ENCODE results near the gene CD209. TPM values are rescaled to one million over a fixed set of nuclear protein-coding genes. Genes with fewer than 3 reads are reported as not detected.

CD209 gene
- total RNA-seq, 2 experiments from 2014 or later = not detected

DNA sequence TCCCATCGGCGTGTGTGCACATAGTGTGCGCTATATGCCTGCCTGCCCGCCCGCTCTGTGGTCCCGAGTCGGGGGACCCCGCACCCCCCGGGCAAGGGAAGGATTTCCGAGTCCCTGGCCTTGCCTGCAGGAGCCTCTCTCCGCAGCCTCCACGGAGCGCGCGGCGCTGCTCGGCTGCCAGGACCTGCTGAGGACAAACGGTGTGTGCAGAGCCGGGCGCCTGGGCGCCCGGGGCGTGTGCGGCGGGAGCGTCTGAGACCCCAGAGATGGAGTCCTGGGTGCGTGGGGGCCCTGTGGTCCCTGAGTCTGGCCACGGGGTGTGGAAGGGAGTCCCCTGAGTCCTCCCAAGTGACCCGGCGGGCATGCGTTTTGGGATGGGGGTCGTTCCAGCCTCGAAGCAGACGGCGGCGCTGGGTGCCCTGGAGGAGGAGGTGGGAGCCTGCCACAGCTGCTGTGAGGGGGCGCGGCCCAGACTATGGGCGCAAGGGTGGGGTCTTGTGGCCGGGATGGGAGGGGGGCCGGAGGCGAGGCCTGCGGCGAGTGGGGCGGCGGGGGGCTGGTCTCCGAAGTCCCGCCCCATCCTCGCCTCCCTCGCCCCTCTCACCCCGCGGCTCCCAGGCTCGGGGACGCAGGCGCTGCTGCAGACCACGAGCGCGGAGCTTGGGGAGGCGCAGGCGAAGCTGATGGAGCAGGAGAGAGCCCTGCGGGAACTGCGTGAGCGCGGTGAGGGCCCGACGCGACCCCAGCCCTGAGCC lies 41.0 kb upstream of the CD209 start:
- Histone ChIP-seq H3K4me1 (ENCODE audit: insufficient read depth, low read length, poor library complexity, severe bottlenecking) (no peaks in the 10 kb centered on the region), H3K36me3 (ENCODE audit: insufficient read depth, low read length) (no peaks in the 10 kb centered on the region), H2AFZ (ENCODE audit: low read length) (no peak overlapping the region), H3K79me2 (ENCODE audit: insufficient read depth, low read depth, low read length) (no peaks in the 10 kb centered on the region), H3K9me3 (ENCODE audit: low read length) (no peaks in the 10 kb centered on the region), H4K20me1 (ENCODE audit: insufficient read depth, low read length) (no peaks in the 10 kb centered on the region), H3K9me2 (ENCODE audit: insufficient read depth, low read length) (no peaks in the 10 kb centered on the region), H3K27ac (ENCODE audit: low read depth, low read length, poor library complexity, severe bottlenecking) (no peak overlapping the region), H3K4me2 (ENCODE audit: low read length) (no peak overlapping the region), H3K4me3 (ENCODE audit: low read depth, low read length, poor library complexity, severe bottlenecking) (no peak overlapping the region)
- intact Hi-C loops (cut with micrococcal nuclease; ENCODE audit: unreplicated experiment) = no loop called here
- TF ChIP-seq, protein P1, sequence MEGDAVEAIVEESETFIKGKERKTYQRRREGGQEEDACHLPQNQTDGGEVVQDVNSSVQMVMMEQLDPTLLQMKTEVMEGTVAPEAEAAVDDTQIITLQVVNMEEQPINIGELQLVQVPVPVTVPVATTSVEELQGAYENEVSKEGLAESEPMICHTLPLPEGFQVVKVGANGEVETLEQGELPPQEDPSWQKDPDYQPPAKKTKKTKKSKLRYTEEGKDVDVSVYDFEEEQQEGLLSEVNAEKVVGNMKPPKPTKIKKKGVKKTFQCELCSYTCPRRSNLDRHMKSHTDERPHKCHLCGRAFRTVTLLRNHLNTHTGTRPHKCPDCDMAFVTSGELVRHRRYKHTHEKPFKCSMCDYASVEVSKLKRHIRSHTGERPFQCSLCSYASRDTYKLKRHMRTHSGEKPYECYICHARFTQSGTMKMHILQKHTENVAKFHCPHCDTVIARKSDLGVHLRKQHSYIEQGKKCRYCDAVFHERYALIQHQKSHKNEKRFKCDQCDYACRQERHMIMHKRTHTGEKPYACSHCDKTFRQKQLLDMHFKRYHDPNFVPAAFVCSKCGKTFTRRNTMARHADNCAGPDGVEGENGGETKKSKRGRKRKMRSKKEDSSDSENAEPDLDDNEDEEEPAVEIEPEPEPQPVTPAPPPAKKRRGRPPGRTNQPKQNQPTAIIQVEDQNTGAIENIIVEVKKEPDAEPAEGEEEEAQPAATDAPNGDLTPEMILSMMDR (conservative IDR thresholded peaks at IDR 0.05; ENCODE audit: low read length) = no peak
- no peak for TF ChIP-seq EZH2phosphoT487 (IDR thresholded peaks at IDR 0.05; ENCODE audit: borderline replicate concordance, low read depth, low read length)
- POLR2A ChIA-PET = no interaction called here
- no peak for DNase-seq (ENCODE audit: low spot score)
- no TSS peak for BruUV-seq (replicated peaks)
- CTCF ChIA-PET (ENCODE audit: unreplicated experiment) = no interaction called here

DNA sequence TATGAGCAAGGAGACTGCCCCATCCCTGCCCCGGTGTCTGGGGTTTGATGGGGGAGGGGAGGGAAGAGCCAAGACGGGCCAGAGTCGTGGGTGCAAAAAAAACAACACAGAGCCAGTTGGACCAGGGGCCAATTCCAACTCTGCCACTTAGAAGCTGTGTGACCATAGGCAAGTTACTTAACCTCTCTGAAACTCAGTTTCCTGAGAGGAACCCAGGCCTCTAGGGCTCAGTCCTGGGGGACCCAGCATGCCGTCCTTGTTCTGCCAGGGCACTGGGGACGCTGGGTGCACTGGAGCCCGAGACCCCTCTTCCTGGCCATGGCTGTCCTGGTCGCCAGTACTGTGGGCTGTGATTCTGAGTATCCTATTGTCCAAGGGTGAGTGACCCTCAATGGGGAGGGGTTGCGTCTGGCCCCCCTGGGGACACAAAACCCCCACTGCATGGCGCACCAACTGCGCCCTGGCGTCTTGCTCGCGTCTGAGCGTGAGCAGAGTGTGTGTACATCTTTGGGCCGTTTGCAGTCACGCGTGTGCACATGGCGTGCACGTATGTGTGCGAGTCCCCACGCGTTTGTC lies 40.4 kb upstream of the CD209 start:
- H3K27ac ChIP-seq (ENCODE audit: low read depth, low read length, poor library complexity, severe bottlenecking) = no peak overlapping the region
- no peaks in the 10 kb centered on the region for H3K36me3 ChIP-seq (ENCODE audit: insufficient read depth, low read length)
- DNase-seq (ENCODE audit: low spot score) = no peak
- no peak overlapping the region for H3K4me2 ChIP-seq (ENCODE audit: low read length)
- intact Hi-C loops (cut with micrococcal nuclease; ENCODE audit: unreplicated experiment) = no loop called here
- H3K79me2 ChIP-seq (ENCODE audit: insufficient read depth, low read depth, low read length) = no peaks in the 10 kb centered on the region
- no TSS peak for BruUV-seq (replicated peaks)
- ChIA-PET POLR2A (interaction anchor here (0.6 kb wide), 1 partner anchor 194 kb away, joined by 3 read pairs; no protein-coding TSS in a partner anchor), CTCF (ENCODE audit: unreplicated experiment) (no interaction called here)
- no peaks in the 10 kb centered on the region for H3K4me1 ChIP-seq (ENCODE audit: insufficient read depth, low read length, poor library complexity, severe bottlenecking)
- H4K20me1 ChIP-seq (ENCODE audit: insufficient read depth, low read length) = no peaks in the 10 kb centered on the region
- no peaks in the 10 kb centered on the region for H3K9me2 ChIP-seq (ENCODE audit: insufficient read depth, low read length)
- H3K9me3 ChIP-seq (ENCODE audit: low read length) = no peaks in the 10 kb centered on the region
- no peak overlapping the region for H3K4me3 ChIP-seq (ENCODE audit: low read depth, low read length, poor library complexity, severe bottlenecking)
- no peak overlapping the region for H2AFZ ChIP-seq (ENCODE audit: low read length)
- TF ChIP-seq EZH2phosphoT487 (IDR thresholded peaks at IDR 0.05; ENCODE audit: borderline replicate concordance, low read depth, low read length) = no peak
- TF ChIP-seq, protein P1 (conservative IDR thresholded peaks at IDR 0.05; ENCODE audit: low read length) = no peak

- H2AFZ ChIP-seq (ENCODE audit: low read length) = no peak overlapping the region
- no peaks in the 10 kb centered on the region for H3K9me2 ChIP-seq (ENCODE audit: insufficient read depth, low read length)
- no peak overlapping the region for H3K27ac ChIP-seq (ENCODE audit: low read depth, low read length, poor library complexity, severe bottlenecking)
- no peak for DNase-seq (ENCODE audit: low spot score)
- no peaks in the 10 kb centered on the region for H4K20me1 ChIP-seq (ENCODE audit: insufficient read depth, low read length)
- ChIA-PET CTCF (ENCODE audit: unreplicated experiment) (no interaction called here), POLR2A (interaction anchor here (0.6 kb wide), 1 partner anchor 194 kb away, joined by 3 read pairs; no protein-coding TSS in a partner anchor)
- H3K4me2 ChIP-seq (ENCODE audit: low read length) = no peak overlapping the region
- H3K4me1 ChIP-seq (ENCODE audit: insufficient read depth, low read length, poor library complexity, severe bottlenecking) = no peaks in the 10 kb centered on the region
- H3K36me3 ChIP-seq (ENCODE audit: insufficient read depth, low read length) = no peaks in the 10 kb centered on the region
- no peak for TF ChIP-seq EZH2phosphoT487 (IDR thresholded peaks at IDR 0.05; ENCODE audit: borderline replicate concordance, low read depth, low read length)
- TF ChIP-seq, protein P1 (conservative IDR thresholded peaks at IDR 0.05; ENCODE audit: low read length) = no peak
- intact Hi-C loops (cut with micrococcal nuclease; ENCODE audit: unreplicated experiment) = no loop called here
- no peaks in the 10 kb centered on the region for H3K79me2 ChIP-seq (ENCODE audit: insufficient read depth, low read depth, low read length)
- H3K4me3 ChIP-seq (ENCODE audit: low read depth, low read length, poor library complexity, severe bottlenecking) = no peak overlapping the region
- no TSS peak for BruUV-seq (replicated peaks)
- no peaks in the 10 kb centered on the region for H3K9me3 ChIP-seq (ENCODE audit: low read length)
These were observed 39.8 kb upstream of the CD209 start for GRCh38 chr19:7787141-7787540.
